ENCODE results near the gene EMC7. TPM values are rescaled to one million over a fixed set of nuclear protein-coding genes. Genes with fewer than 3 reads are reported as not detected.

Gene EMC7
- polyA plus RNA-seq, 1 donor (not counting 4 experiments of a cell fraction or from before 2014, with no cell fraction given): 101 TPM

DNA sequence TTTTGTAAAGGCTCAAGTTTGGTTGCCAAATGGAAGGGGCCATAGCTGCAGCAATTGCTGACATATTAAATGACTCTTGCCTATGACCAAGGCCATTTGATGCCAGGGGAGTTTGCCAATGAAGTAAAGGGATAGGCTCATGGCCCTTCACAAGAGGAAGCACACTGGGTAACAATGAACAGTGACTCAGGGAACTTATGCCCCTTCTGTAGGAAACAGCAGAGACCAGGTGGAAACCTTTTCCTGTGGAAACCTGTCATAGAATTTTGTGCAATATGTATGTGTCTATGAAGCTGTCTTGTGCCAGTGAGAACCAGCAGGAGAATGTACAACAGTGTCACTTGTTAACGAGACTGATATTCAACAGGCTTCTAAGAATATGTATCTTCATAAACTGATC is 37.2 kb downstream of the EMC7 start:
- dilution Hi-C loops (cut with MboI; ENCODE audit: extremely low pct_ligation_motif_present, low sequenced_read_pairs): no loop called here
- H3K27ac ChIP-seq (ENCODE audit: control insufficient read depth, insufficient read depth, low read length): no peak overlapping the region
- DNase-seq (ENCODE audit: low read depth, low spot score): no peak

DNA sequence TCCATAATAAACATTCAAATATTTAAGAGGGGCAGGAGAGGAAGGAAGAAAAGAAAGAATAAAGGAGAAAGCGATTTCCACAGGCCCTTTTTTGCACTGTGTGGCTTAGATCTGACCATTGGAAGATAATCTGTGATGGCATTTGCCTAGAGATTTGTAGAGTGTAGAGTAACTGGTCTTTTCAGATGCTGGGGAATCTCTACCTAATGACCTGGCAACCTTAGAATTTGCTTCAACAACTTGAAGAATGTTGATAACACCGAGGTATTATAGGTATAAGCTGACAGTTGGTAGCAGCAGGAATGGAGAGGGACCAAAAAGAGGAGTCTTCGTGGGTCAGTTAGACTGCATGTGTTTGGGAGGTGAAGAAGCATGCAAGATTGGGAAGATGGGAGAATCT is 41.7 kb downstream of the EMC7 start:
- peaks cover 2% of the 10 kb centered on the region for H3K9me1 ChIP-seq (ENCODE audit: control insufficient read depth, extremely low read depth, insufficient read depth, low read length)
- H3K4me2 ChIP-seq (ENCODE audit: control insufficient read depth, extremely low read depth, insufficient read depth, low read depth, low read length): no peak overlapping the region
- H3K9me3 ChIP-seq (ENCODE audit: control insufficient read depth, low read depth, low read length): no peaks in the 10 kb centered on the region
- FAIRE-seq (no peak), DNase-seq (ENCODE audit: low read depth, low spot score) (no peak)
- no peaks in the 10 kb centered on the region for H3K36me3 ChIP-seq (ENCODE audit: control insufficient read depth in 2 of 2, extremely low read depth in 1 of 2, insufficient read depth in 2 of 2, low read length in 2 of 2)
- H2AFZ ChIP-seq (ENCODE audit: control insufficient read depth, low read length): no peak overlapping the region
- H3K27ac ChIP-seq (ENCODE audit: control insufficient read depth, insufficient read depth, low read length): no peak overlapping the region
- no peak for TF ChIP-seq EZH2 (IDR thresholded peaks at IDR 0.05; ENCODE audit: low read length)
- TF ChIP-seq, protein P1, sequence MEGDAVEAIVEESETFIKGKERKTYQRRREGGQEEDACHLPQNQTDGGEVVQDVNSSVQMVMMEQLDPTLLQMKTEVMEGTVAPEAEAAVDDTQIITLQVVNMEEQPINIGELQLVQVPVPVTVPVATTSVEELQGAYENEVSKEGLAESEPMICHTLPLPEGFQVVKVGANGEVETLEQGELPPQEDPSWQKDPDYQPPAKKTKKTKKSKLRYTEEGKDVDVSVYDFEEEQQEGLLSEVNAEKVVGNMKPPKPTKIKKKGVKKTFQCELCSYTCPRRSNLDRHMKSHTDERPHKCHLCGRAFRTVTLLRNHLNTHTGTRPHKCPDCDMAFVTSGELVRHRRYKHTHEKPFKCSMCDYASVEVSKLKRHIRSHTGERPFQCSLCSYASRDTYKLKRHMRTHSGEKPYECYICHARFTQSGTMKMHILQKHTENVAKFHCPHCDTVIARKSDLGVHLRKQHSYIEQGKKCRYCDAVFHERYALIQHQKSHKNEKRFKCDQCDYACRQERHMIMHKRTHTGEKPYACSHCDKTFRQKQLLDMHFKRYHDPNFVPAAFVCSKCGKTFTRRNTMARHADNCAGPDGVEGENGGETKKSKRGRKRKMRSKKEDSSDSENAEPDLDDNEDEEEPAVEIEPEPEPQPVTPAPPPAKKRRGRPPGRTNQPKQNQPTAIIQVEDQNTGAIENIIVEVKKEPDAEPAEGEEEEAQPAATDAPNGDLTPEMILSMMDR (optimal IDR thresholded peaks at IDR 0.05 in 1 of 3, IDR thresholded peaks at IDR 0.05 in 1 of 3, conservative IDR thresholded peaks at IDR 0.05 in 1 of 3; ENCODE audit: extremely low read depth in 1 of 3, insufficient read depth in 2 of 3, low read length in 3 of 3): no peak
- H4K20me1 ChIP-seq (ENCODE audit: control insufficient read depth, extremely low read depth, insufficient read depth, low read length): no peaks in the 10 kb centered on the region
- no peaks in the 10 kb centered on the region for H3K27me3 ChIP-seq (ENCODE audit: control insufficient read depth, extremely low read depth, insufficient read depth, low read length)
- dilution Hi-C loops (cut with MboI; ENCODE audit: extremely low pct_ligation_motif_present, low sequenced_read_pairs): no loop called here
- no peak overlapping the region for H3K4me3 ChIP-seq (ENCODE audit: control insufficient read depth in 2 of 3, extremely low read depth in 1 of 3, insufficient read depth in 2 of 3, low read depth in 1 of 3, low read length in 3 of 3)
- H3K4me1 ChIP-seq (ENCODE audit: control insufficient read depth, extremely low read depth, insufficient read depth, low read length): no peaks in the 10 kb centered on the region
- no peaks in the 10 kb centered on the region for H3K79me2 ChIP-seq (ENCODE audit: control insufficient read depth, insufficient read depth, low read length)
- H3K9ac ChIP-seq (ENCODE audit: control insufficient read depth, extremely low read depth, insufficient read depth, low read length): no peak overlapping the region

More for the DNA sequence above, 37.2 kb downstream of the EMC7 start:
- Histone ChIP-seq H3K4me3 (ENCODE audit: control insufficient read depth in 2 of 3, extremely low read depth in 1 of 3, insufficient read depth in 2 of 3, low read depth in 1 of 3, low read length in 3 of 3) (no peak overlapping the region), H3K27me3 (ENCODE audit: control insufficient read depth, extremely low read depth, insufficient read depth, low read length) (no peaks in the 10 kb centered on the region), H3K4me2 (ENCODE audit: control insufficient read depth, extremely low read depth, insufficient read depth, low read depth, low read length) (no peak overlapping the region), H3K36me3 (ENCODE audit: control insufficient read depth in 2 of 2, extremely low read depth in 1 of 2, insufficient read depth in 2 of 2, low read length in 2 of 2) (no peaks in the 10 kb centered on the region), H2AFZ (ENCODE audit: control insufficient read depth, low read length) (no peak overlapping the region), H4K20me1 (ENCODE audit: control insufficient read depth, extremely low read depth, insufficient read depth, low read length) (no peaks in the 10 kb centered on the region), H3K9me1 (ENCODE audit: control insufficient read depth, extremely low read depth, insufficient read depth, low read length) (no peaks in the 10 kb centered on the region), H3K9me3 (ENCODE audit: control insufficient read depth, low read depth, low read length) (no peaks in the 10 kb centered on the region), H3K9ac (ENCODE audit: control insufficient read depth, extremely low read depth, insufficient read depth, low read length) (no peak overlapping the region), H3K79me2 (ENCODE audit: control insufficient read depth, insufficient read depth, low read length) (no peaks in the 10 kb centered on the region), H3K4me1 (ENCODE audit: control insufficient read depth, extremely low read depth, insufficient read depth, low read length) (peaks cover 10% of the 10 kb centered on the region)
- peak; percentile 56 for FAIRE-seq
- no peak for TF ChIP-seq EZH2 (IDR thresholded peaks at IDR 0.05; ENCODE audit: low read length)
- TF ChIP-seq, protein P1 (optimal IDR thresholded peaks at IDR 0.05 in 1 of 3, IDR thresholded peaks at IDR 0.05 in 1 of 3, conservative IDR thresholded peaks at IDR 0.05 in 1 of 3; ENCODE audit: extremely low read depth in 1 of 3, insufficient read depth in 2 of 3, low read length in 3 of 3): no peak
